ENCODE results near the gene PAN2. TPM values are rescaled to one million over a fixed set of nuclear protein-coding genes. Genes with fewer than 3 reads are reported as not detected.
"Not testable (repeated sequence)": the region's sequence is repeated elsewhere in the genome, so short reads cannot be mapped to it uniquely, and the experiment has no call there.

PAN2 gene
- total RNA-seq, 1 donor from 2014 or later = 114 TPM

- DNase-seq (ENCODE audit: low spot score) = no peak
These were observed 22.8 kb downstream of the PAN2 start for GRCh38 chr12:56311003-56311402.

DNA sequence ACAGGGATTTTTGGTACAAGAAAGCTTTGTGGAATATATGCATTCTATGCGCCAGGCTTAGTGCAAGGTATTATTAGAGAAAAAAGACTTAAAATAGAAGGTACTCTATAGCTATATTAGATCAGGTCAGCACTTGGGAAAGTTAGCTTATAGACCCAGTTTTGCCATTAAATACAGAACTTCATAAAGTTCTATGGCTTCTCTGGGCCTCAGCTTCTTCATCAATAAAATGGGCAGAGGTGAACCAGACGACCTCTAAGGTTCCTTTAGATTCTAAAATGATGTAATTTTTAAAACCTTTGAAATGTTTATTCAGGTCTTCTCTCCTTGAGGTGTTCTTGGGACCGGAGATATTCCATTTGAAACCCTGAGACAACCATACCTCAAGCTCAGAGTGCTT is 25.1 kb downstream of the PAN2 start:
- DNase-seq (ENCODE audit: low spot score) = no peak

GRCh38 chr12:56307221-56307965 is 26.4 kb downstream of the PAN2 start:
- no peak for DNase-seq (ENCODE audit: low spot score)

GRCh38 chr12:56304872-56305590 is 28.8 kb downstream of the PAN2 start:
- DNase-seq (ENCODE audit: low spot score) = no peak

DNA sequence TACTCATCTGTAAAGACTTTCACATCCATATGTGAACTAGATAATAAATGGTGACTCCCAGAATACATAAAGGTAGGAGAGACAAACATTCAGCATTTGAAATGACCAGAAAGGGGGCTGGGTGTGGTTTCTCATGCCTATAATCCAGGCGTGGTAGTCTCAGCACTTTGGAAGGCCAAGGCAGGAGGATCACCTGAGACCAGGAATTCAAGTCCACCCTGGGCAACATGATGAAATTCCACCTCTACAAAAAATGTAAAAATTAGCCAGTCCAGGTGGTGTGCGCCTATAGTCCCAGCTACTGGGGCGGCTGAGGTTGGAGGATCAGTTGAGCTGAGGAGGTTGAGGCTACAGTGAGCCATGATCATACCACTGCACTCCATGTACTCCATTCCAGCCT is 29.5 kb downstream of the PAN2 start:
- DNase-seq (ENCODE audit: low spot score) = no peak

- DNase-seq (ENCODE audit: low spot score) = no peak
These were observed 32.9 kb downstream of the PAN2 start for GRCh38 chr12:56300644-56301464.

- peak; percentile 99 for DNase-seq (ENCODE audit: low spot score)
These were observed 33.8 kb downstream of the PAN2 start, which contains the start of gene CS for GRCh38 chr12:56299853-56300643. Gene CS, minus strand, starts transcription at chr12:56300330. Its CDS starts 129 bp downstream, at chr12:56300201.

DNA sequence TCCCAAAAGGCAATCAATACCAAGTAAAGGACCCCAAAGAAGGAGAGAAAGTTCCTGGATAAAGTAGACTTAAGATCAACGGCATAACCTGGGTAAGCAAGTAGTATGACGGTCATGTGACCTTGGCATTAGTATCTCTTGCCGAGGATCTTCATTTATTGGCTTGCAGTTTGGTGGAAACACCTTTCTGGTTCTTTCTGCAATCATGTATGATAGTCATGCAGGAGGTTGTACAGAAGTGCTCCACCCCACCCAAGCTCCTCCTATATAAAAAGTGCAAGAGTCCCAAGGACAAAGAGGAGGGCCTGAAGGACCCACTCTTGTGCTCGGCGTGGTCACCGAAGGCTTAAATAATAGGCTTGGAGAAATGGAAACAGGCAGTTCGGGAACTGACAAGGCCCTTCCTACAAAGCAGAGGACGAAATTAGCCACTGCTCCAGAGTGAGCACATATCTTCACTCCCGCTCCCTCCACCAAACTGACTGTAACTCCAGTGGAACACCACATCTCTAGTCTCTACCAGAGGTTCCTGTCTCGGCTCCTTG is 34.4 kb downstream of the PAN2 start:
- no peak for DNase-seq (ENCODE audit: low spot score)

DNA sequence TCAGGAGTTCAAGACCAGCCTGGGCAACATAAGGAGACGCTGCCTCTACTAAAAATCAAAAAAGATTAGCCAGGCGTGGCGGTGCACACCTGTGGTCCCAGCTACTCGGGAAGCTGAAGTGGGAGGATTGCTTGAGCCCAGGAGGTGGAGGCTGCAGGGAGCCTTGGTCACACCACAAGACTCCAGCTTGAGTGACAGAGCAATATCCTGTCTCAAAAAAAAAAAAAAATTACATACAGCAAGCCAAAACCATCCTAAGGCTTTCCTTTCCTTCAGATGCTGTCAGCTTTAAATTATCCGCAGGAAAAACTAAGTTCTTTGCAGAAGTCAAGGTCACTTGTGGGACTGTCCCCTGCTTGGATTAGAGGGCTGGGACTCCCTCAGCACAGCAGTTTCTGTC is 35.0 kb downstream of the PAN2 start:
- no peak for DNase-seq (ENCODE audit: low spot score)

DNA sequence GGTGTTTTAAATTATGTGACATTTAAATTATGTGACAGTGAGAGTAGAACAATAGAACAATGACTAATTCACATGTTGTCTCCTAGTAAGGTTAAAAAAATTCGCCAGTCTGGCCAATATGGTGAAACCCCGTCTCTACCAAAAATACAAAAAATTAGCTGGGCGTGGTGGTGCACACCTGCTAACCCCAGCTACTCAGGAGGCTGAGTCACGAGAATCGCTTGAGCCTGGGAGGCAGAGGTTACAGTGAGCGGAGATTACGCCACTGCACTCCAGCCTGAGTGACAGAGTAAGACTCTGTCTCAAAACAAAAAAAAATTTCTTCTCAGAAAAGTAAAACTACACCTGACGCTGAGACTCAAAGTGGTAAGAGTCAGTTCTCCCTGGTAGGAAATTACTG is 36.4 kb downstream of the PAN2 start:
- DNase-seq (ENCODE audit: low spot score) = no peak

DNA sequence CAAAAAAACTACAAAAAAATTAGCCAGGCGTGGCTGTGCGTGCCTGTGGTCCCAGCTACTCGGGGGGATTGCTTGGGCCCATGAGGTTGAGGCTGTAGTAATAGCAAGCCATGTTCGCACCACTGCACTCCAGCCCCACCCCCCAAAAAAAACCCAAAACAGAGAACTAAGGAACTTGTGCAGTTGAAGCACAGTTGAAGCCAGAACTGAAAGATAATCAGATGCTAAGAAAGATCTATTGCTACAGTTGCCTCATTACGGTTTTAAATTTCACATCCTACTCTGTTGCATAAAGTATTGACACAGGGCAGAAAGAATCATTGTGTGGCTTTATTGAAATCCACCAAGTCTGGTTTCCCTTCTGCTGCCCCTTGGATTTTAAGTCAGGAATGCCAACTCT is 37.5 kb downstream of the PAN2 start:
- no peak for DNase-seq (ENCODE audit: low spot score)

DNA sequence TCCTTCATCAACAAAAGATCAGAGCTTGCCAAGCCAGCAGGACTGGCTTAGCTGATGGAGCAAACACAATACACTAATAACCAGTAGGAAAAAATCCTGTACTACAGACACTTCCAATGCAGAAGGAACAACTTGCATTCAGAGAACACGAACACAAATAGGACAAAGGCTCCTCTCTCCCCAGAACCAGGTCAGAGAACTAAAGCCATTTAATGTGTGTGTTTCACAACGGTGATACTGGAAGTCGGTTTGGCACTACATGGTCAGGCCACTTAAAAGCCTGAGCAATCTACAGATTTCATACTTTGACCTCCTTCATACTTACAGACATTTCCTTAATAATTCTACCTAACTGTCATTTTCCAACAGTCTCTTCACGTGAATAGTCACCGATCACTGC is 40.0 kb downstream of the PAN2 start:
- DNase-seq (ENCODE audit: low spot score) = no peak

DNA sequence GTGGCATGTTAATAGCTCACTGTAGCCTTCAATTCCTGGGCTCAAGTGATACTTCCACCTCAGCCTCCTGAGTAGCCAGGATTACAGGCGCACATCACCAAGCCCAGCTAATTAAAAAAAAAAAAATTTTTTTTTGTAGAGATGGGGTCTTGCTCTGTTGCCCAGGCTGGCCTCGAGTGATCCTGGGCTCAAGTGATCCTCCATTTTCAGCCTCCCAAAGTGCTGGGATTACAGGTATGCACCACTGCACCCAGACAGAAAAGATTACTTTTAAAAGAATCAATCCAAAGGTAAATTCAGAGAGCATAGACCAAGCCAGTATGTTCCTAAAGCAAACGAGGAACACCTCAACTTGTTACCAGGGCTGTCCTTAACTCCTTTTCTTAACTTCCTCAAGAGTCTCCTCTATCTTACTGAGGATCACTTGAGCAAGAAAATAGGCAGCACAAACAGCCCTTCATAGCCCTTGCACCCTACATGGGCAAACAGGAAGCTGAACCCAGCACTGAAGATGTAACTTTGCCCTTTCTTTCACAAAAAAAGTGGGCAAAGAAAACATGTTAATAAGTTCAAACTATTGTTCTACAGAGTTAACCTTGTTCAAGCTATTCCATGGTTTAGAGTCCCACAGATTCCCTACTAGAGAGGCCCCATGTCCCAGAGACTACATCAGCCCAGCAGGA is 45.0 kb downstream of the PAN2 start:
- no peak for DNase-seq (ENCODE audit: low spot score)

DNA sequence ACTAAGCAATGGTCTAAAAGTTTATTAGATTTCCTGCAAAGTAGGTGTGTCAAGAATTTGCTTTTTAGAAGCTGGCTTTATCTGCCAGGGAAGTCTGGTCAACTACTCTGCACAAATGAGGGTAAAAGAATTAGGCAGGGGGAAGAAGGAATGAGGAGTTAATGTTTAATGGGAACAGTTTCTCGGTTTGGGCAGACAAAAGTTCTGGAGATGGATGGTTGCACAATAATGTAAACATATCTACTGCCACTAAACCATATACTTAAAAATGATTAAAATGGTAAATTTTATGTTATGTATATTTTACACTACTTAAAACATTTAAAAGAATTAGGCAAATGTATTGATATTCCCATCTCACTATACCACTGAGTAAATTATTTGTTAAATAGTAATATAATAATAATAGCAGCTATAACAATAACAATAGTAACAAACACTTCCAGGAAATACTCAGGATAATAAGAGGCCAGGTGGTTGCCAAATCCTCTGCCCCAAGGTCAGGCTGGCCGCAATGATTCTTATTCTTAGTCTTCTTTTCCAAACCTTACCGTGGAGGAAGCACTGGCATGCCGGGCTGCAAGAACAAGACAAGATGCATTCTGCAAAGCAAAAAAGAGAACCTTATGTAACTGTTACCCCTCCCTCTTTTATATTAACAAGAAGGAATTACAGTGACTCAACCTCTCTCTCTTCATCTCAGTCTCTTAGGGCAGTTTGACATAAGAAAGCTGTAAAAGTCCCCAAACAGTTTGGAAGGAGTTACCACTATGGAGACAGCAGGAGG is 47.6 kb downstream of the PAN2 start:
- no peak for DNase-seq (ENCODE audit: low spot score)

DNA sequence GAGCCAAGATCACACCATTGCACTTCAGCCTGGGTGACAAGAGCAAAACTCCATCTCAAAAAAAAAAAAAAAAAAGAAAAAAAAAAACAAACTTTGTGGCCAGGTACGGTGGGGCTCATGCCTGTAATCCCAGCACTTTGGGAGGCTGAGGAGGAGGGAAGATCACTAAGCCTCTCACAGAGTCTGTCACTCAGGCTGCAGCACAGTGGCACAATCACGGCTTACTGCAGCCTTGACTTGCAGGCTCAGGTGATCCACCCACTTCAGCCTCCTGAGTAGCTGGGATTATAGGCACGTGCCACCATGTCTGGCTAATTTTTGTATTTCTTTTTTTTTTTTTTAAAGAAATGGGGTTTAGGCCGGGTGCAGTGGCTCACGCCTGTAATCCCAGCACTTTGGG is 49.5 kb downstream of the PAN2 start:
- not testable (repeated sequence) for DNase-seq (ENCODE audit: low spot score)

DNA sequence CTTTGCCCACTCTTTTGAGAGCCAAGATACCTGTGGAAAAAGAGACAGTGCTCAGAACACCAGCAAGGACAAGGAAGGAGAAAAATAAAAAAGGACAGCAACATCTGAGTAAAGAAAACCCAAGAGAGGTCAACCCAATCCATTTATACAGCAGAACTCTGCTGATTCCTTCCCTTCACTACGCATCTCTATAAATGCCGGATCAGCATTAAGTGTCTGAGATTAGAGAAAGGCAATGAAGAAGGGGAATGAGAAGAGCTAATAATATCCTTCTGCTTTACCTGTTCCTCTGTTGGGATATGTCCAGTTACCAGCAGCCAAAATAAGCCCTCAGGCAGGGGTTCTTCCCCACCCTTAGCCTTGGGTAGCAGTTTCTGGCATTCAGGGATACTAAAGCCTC is 51.2 kb downstream of the PAN2 start:
- no peak for DNase-seq (ENCODE audit: low spot score)

GRCh38 chr12:56282030-56282429 is 51.8 kb downstream of the PAN2 start:
- no peak for DNase-seq (ENCODE audit: low spot score)

DNA sequence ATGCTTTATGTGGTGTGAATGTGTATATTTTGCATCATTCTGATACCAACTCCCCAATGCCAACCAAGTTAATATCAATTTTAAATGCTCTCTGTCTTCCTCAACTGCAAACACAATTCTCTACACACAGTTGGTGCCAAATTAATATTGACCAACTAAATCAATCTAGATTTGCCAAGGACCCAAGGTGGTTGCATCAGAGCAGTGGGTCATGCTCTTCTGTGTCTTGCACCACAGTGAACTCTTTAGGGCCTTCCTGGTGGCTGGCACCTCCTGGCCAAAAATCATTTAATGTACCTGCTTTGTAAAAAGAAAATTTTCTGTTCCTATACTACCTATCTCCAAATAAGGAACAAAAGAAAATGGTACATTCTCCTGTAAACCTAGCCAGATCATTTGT is 53.0 kb downstream of the PAN2 start:
- no peak for DNase-seq (ENCODE audit: low spot score)

GRCh38 chr12:56278905-56279304 is 54.9 kb downstream of the PAN2 start:
- DNase-seq (ENCODE audit: low spot score) = no peak

- no peak for DNase-seq (ENCODE audit: low spot score)
These were observed 59.5 kb downstream of the PAN2 start for GRCh38 chr12:56274299-56274698.
